ENCODE measurements around the gene ZCCHC24. TPM values are rescaled to one million over a fixed set of nuclear protein-coding genes. Genes with fewer than 3 reads are reported as not detected.

Gene ZCCHC24
- total RNA-seq, 3 donors from 2014 or later, result 18.7 to 50.8 (median 48.8) TPM

DNA sequence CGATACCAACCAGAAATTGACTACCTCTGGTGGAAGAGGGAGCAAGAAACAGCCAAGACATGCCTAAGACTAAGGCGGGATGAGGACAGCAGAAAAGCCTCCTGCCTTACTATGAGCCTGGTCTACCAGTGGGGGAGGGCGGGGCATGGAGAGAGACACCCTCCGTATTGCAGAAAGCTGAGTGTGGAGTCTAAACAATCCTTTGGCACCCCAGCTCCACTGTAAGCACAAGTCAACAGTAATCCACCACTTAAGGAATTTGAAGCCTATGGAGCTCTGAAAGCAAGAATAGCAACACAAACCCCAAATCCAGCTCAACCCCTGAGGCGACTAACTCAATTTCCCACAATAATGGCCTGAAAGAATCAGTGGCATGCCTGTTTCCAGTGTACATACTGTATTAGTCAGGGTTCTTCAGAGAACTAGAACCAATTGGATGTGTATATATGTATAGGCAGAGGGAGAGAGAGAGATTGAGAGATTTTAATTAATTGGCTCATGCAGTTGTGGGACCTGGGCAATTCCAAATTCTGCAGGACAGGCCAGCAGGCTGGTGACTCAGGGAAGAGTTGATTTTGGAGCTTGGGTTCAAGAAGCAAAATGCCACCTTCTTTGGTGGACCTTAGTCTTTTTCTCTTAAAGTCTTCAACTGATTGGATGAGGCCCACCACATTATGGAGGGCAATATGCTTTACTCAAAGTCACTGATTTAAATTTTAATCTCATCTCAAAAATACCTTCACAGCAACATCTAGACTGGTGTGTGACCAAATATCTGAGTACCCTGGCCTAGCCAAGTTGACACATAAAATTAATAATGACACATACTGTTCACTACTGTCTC is 84.7 kb downstream of the ZCCHC24 start:
- intact Hi-C loops (cut with DNase I; ENCODE audit: low total_unique reads), result no loop called here
- Histone ChIP-seq H3K27ac (no peak overlapping the region), H3K27me3 (no peaks in the 10 kb centered on the region), H3K36me3 (no peaks in the 10 kb centered on the region), H3K4me3 (no peak overlapping the region), H3K9me3 (peaks cover 0 to 4% of the 10 kb centered on the region in 2 donors), H3K4me1 (no peaks in the 10 kb centered on the region)
- DNase-seq (ENCODE audit: low spot score in 2 of 2), result peak in 1 of 2 donors; percentile 2
- no peak for TF ChIP-seq CTCF (IDR thresholded peaks at IDR 0.05)
- no peak for TF ChIP-seq POLR2AphosphoS5 (IDR thresholded peaks at IDR 0.05)
- no peak for TF ChIP-seq POLR2A (IDR thresholded peaks at IDR 0.05)

- no peak overlapping the region for H3K27ac ChIP-seq
- H3K4me1 ChIP-seq, result no peaks in the 10 kb centered on the region
- no peak overlapping the region for H3K4me3 ChIP-seq
- intact Hi-C loops (cut with DNase I; ENCODE audit: low total_unique reads), result no loop called here
- DNase-seq (ENCODE audit: low spot score in 2 of 2), result peak in 1 of 2 donors; percentile 1
- TF ChIP-seq CTCF (IDR thresholded peaks at IDR 0.05) (no peak), POLR2AphosphoS5 (IDR thresholded peaks at IDR 0.05) (no peak), POLR2A (IDR thresholded peaks at IDR 0.05) (no peak)
- H3K9me3 ChIP-seq, result peaks cover 0 to 4% of the 10 kb centered on the region in 2 donors
- no peaks in the 10 kb centered on the region for H3K36me3 ChIP-seq
- H3K27me3 ChIP-seq, result no peaks in the 10 kb centered on the region
Observed at GRCh38 chr10:79359816-79360498, 85.5 kb downstream of the ZCCHC24 start.

GRCh38 chr10:79358811-79359210 is 86.6 kb downstream of the ZCCHC24 start:
- no peaks in the 10 kb centered on the region for H3K4me1 ChIP-seq
- no peaks in the 10 kb centered on the region for H3K27me3 ChIP-seq
- TF ChIP-seq CTCF (IDR thresholded peaks at IDR 0.05) (no peak), POLR2AphosphoS5 (IDR thresholded peaks at IDR 0.05) (no peak), POLR2A (IDR thresholded peaks at IDR 0.05) (no peak)
- no peak overlapping the region for H3K27ac ChIP-seq
- intact Hi-C loops (cut with DNase I; ENCODE audit: low total_unique reads), result no loop called here
- DNase-seq (ENCODE audit: low spot score in 2 of 2), result no peak
- peaks cover 0 to 2% of the 10 kb centered on the region in 2 donors for H3K9me3 ChIP-seq
- H3K36me3 ChIP-seq, result no peaks in the 10 kb centered on the region
- no peak overlapping the region for H3K4me3 ChIP-seq

- Histone ChIP-seq H3K27ac (no peak overlapping the region), H3K27me3 (no peaks in the 10 kb centered on the region), H3K4me1 (no peaks in the 10 kb centered on the region), H3K4me3 (no peak overlapping the region), H3K9me3 (no peaks in the 10 kb centered on the region), H3K36me3 (peaks cover 5% of the 10 kb centered on the region)
- no peak for DNase-seq (ENCODE audit: low spot score in 2 of 2)
- intact Hi-C loops (cut with DNase I; ENCODE audit: low total_unique reads), result no loop called here
- TF ChIP-seq CTCF (IDR thresholded peaks at IDR 0.05) (no peak), POLR2AphosphoS5 (IDR thresholded peaks at IDR 0.05) (no peak), POLR2A (IDR thresholded peaks at IDR 0.05) (no peak)
Observed at GRCh38 chr10:79357180-79357579, 88.2 kb downstream of the ZCCHC24 start.

DNA sequence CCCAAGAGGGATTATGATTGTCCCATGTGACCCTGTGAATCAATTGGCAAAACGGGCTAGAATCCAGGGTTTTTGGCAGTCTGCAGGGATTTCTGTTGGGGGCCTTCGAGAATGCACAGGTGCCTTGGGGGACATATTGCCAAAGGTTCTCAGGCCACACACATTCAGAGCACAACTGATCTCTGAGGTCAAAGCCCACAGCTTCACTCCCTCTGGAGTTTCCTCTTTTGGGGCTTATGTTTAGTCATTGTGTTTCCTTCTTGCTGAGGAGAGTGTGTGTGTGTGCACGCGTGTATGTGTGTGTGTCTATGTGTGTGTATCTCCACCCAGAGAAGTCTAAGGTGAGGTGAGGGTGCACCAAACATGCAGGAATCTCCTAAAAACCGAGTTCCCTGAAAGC is 89.3 kb downstream of the ZCCHC24 start:
- TF ChIP-seq POLR2AphosphoS5 (IDR thresholded peaks at IDR 0.05), result no peak
- TF ChIP-seq POLR2A (IDR thresholded peaks at IDR 0.05), result no peak
- no peak for TF ChIP-seq CTCF (IDR thresholded peaks at IDR 0.05)
- no peaks in the 10 kb centered on the region for H3K27me3 ChIP-seq
- peaks cover 10% of the 10 kb centered on the region for H3K36me3 ChIP-seq
- DNase-seq (ENCODE audit: low spot score in 2 of 2), result no peak
- H3K4me1 ChIP-seq, result no peaks in the 10 kb centered on the region
- H3K9me3 ChIP-seq, result no peaks in the 10 kb centered on the region
- H3K27ac ChIP-seq, result no peak overlapping the region
- intact Hi-C loops (cut with DNase I; ENCODE audit: low total_unique reads), result no loop called here
- no peak overlapping the region for H3K4me3 ChIP-seq

Measured in breast epithelium (tissue), 4 donors.